ENCODE results near the gene ABTB2. TPM values are rescaled to one million over a fixed set of nuclear protein-coding genes. Genes with fewer than 3 reads are reported as not detected.

ABTB2 gene
- total RNA-seq, 2 donors from 2014 or later: 27.0 to 27.4 TPM

- no peak for DNase-seq (ENCODE audit: low spot score)
- H3K27me3 ChIP-seq: no peaks in the 10 kb centered on the region
- TF ChIP-seq, protein P1, sequence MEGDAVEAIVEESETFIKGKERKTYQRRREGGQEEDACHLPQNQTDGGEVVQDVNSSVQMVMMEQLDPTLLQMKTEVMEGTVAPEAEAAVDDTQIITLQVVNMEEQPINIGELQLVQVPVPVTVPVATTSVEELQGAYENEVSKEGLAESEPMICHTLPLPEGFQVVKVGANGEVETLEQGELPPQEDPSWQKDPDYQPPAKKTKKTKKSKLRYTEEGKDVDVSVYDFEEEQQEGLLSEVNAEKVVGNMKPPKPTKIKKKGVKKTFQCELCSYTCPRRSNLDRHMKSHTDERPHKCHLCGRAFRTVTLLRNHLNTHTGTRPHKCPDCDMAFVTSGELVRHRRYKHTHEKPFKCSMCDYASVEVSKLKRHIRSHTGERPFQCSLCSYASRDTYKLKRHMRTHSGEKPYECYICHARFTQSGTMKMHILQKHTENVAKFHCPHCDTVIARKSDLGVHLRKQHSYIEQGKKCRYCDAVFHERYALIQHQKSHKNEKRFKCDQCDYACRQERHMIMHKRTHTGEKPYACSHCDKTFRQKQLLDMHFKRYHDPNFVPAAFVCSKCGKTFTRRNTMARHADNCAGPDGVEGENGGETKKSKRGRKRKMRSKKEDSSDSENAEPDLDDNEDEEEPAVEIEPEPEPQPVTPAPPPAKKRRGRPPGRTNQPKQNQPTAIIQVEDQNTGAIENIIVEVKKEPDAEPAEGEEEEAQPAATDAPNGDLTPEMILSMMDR (IDR thresholded peaks at IDR 0.05): no peak
- no peak overlapping the region for H3K27ac ChIP-seq
- no peaks in the 10 kb centered on the region for H3K36me3 ChIP-seq
- H3K9me3 ChIP-seq: no peaks in the 10 kb centered on the region
- H3K4me3 ChIP-seq: no peak overlapping the region
- H3K4me1 ChIP-seq: peaks cover 0 to 22% of the 10 kb centered on the region in 2 donors
Measured at GRCh38 chr11:34184505-34185015, 173.2 kb downstream of the ABTB2 start.

DNA sequence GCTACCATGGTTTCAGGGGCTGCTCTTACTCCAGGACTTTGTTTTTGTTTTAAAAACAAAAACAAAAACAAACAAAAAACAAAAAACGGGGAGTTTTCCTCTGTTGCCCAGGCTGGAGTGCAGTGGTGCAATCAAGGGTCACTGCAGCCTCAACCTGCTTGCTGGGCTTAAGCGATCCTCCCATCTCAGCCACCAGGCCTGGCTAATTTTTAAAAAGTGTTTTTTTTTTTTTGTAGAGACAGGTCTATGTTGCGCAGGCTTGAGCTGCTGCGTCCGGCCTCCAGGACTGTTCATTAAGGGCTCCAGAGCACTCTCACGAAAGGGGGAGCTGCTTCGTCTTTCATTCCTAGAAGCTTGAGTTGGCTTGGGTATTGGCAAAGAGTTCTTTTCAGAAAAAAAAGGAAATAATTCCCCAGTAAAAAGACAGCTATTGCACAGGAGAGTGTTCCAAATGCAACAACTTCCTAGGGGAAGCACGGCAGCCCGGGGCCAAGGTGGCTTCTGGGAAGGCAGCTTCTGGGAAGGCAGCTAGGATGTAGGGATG lies 173.9 kb downstream of the ABTB2 start:
- no peaks in the 10 kb centered on the region for H3K36me3 ChIP-seq
- H3K4me1 ChIP-seq: peaks cover 0 to 22% of the 10 kb centered on the region in 2 donors
- H3K9me3 ChIP-seq: no peaks in the 10 kb centered on the region
- H3K4me3 ChIP-seq: no peak overlapping the region
- no peak for DNase-seq (ENCODE audit: low spot score)
- no peak overlapping the region for H3K27ac ChIP-seq
- TF ChIP-seq, protein P1 (IDR thresholded peaks at IDR 0.05): no peak
- no peaks in the 10 kb centered on the region for H3K27me3 ChIP-seq

DNA sequence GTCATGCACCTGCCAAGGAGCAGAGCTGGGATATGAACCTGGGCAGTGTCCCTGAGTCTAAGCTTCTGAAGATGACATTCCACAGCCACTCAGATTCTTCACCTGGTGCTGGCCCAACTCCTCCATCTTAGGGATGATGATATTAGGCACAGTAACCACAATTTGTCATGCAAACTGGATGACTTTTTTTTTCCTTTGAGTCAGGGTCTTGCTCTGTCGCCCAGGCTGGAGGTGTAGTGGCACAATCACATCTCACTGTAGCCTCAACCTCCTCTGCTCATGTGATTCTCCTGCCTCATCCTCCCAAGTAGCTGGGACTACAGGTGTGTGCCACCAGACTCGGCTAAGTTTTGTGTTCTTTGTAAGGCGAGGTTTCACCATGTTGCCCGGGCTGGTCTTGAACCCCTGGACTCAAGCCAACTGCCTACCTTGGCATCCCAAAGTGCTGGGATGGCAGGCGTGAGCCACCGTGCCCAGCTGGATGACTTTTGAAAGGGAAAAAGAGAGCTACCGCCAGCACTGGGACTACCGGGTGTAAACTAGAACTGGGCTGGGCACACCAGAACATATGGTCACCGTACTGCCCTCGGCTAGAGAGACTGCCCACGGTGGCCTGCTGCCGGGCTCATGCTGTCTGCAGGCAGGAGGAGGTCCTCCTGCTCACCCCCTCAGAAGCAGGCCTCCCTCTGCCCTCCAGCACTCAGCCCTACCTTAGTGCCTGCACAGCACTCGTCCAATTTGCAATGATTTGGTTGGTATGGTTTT lies 174.7 kb downstream of the ABTB2 start:
- Histone ChIP-seq H3K27ac (no peak overlapping the region), H3K4me3 (no peak overlapping the region), H3K36me3 (no peaks in the 10 kb centered on the region), H3K9me3 (no peaks in the 10 kb centered on the region), H3K4me1 (peaks cover 0 to 22% of the 10 kb centered on the region in 2 donors), H3K27me3 (no peaks in the 10 kb centered on the region)
- TF ChIP-seq, protein P1 (IDR thresholded peaks at IDR 0.05): no peak
- DNase-seq (ENCODE audit: low spot score): no peak

GRCh38 chr11:34182425-34182824 lies 175.4 kb downstream of the ABTB2 start:
- Histone ChIP-seq H3K4me1 (peaks cover 0 to 22% of the 10 kb centered on the region in 2 donors), H3K27ac (no peak overlapping the region), H3K9me3 (no peaks in the 10 kb centered on the region), H3K36me3 (no peaks in the 10 kb centered on the region), H3K4me3 (no peak overlapping the region), H3K27me3 (no peaks in the 10 kb centered on the region)
- no peak for DNase-seq (ENCODE audit: low spot score)
- TF ChIP-seq, protein P1 (IDR thresholded peaks at IDR 0.05): no peak

DNA sequence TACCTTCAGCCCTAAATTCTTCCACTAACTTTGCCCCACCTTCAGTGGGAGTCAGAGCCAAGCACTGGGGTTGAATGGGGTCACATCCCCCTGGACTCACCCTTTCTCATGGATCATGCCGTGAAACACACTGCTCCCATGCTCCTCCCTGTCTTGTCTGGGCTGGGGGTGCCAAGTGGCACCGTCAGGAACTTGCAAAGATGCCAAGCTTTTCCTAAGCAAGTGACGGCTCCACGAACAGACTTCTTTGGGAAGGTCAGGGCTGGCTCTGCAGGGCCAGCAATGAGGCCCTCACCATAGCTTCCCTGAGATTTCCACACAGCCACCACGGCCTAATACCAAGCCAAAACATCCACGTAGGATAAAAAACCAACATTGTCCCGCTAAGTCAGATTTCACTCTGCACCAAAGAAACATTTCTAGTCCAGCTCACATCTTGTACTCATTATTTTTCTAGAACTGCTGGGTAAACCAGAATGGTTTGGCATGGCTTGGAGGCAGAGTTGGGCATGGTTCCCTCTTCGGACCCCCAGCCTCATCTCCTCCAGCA lies 175.9 kb downstream of the ABTB2 start:
- H3K4me3 ChIP-seq: no peak overlapping the region
- no peaks in the 10 kb centered on the region for H3K9me3 ChIP-seq
- H3K36me3 ChIP-seq: no peaks in the 10 kb centered on the region
- no peaks in the 10 kb centered on the region for H3K27me3 ChIP-seq
- TF ChIP-seq, protein P1 (IDR thresholded peaks at IDR 0.05): no peak
- H3K4me1 ChIP-seq: peaks cover 0 to 20% of the 10 kb centered on the region in 2 donors
- DNase-seq (ENCODE audit: low spot score): no peak
- no peak overlapping the region for H3K27ac ChIP-seq

All from right atrium auricular region (tissue), 2 donors.